Activated naive CD4-positive, alpha-beta T cell treated with anti-CD3 and anti-CD28 coated beads, Interleukin-2, amount 50 U/mL, for 16 hours (primary cell): ENCODE measurements around the gene PCK1.

ENCODE experiments used
- DNase-seq: peaks from one replicate; pipeline ENCODE4 v3.0.0-alpha.2; 2020

Gene PCK1

DNA sequence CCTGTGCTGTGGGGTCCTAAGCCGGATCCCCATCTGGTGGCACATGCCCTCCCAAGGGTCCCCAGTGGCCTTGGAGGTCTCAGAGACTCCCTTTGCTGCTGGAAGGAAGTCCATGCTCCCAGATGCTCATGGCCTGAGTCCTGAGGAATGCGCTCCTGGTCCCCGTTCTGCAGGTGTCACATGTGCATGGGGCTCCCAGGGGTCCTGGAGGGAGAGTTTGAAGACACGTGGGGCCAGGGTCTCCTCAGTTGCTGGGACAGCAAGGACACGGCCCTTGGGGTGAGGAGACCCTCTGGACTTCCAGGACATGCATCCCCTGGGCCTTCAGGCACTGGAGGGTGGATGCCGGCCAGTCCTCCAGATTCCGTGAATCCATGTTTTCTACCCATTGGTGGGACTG lies 47.6 kb downstream of the PCK1 start:
- no peak for DNase-seq

DNA sequence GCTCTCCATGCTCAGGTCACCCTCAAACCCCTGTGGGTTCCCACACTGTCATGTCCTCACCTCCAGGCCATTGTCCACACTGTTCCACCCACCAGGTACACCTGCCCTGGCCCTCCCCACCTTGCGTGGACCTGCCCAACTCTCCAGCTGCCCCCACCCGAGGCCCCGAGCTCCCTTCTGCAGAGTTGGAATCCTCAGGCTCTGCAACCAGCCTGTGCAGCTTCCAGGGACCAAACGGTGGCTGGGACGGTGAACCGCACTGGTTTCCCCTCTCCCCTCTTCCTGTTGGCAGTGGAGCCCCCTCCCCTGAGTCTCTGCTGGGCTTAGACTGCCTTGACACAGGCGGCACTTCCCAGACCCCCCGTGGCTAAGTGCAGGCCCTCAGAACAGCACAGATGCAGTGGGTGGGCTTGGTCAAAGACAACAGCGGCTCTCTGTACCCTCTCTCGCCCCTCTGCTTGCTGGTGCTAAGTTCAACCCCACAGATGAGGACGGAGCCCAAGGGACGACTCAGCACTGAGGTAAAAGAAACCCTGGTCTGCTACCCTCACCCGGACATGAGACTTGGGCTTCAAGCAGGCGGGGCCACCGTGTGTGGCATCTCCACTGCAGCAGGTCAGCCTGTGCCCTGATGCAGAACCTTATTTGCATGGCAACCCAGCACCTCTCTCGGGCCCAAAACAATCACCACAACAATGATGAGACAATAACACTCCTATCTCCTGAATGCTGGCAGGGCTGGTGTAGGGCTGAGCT lies 48.4 kb downstream of the PCK1 start:
- no peak for DNase-seq

DNA sequence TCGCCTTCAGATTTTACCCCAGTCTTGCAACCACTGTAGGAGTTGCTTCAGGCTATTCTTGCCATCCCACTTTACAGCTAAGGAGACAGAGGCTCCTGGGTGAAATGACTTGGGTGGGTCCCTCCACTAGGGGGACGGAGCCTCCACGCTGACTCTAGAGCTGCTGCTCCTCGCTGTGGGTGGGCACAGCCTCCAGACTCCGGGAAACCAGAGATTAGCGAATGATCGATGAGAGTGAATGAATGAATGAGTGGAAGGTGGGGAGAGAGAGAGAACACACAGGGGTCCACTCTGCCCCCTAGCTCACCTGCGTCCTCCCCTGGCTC lies 48.9 kb downstream of the PCK1 start:
- no peak for DNase-seq

DNA sequence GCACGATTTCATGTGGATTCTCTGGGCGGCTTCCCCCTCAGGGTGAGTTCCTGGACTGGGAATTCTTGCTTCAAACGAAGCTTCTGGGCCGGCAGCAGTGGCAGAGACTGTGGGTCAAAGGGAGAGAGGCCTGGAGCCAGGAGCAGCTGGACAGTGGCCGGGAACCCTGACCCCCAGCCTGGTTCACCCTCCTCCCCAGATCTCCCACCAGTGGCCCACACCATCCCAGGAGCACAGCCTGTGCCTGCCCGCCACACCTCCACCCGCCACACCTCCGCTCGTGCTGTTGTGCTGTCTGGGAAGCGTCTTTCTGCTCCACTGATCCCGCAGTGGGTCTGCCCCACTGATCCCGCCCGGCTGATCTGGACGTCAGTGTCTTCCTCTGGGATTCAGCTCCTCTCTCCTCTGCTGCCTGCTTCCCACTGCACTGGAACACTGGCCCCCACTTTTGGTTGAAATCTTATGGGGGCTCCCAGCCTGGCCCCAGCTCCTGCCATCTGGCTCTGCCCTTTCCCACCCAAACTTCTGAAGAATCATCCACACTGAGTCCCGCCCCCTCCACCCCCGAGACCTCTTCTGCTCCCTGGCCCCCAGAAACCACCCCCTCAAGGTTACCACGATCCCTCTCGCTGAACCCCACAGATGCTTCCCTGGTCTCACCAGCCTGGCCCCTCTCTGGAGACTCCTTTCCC lies 49.5 kb downstream of the PCK1 start:
- no peak for DNase-seq

DNA sequence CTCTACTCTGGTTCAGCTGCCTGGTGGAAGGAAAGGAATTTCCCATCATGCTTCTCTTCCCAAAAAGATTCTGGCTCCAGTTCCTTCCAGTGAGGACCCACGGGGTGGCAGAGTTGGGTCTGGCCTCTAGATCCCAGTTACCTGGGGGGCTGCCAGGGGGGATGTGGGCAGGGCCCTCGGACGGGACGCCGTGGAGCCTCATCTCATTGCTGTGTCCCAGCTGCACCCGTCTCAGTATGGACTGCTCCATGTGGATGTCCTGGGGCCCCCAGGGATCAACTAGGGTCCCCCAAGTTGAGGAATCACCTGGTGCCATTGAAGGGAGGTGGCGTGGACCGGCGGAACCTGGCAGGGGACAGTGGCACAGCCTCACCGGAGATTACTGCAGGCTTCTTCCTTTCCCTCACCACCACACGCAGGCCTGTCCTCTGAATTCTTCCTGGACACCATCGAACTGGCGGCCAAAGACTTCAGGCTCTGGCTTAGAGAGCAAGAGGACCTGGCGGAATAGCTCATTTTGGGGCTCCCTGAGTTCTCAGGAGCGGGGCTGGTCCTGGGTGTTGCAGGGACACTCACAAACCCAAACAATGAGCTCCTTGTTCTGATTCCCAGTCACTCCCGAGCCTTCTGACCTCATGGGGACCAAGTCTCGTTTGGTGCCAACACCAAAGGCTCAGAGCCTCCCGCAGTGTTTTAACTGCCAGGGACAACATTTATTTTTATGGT lies 50.8 kb downstream of the PCK1 start:
- DNase-seq = no peak

DNA sequence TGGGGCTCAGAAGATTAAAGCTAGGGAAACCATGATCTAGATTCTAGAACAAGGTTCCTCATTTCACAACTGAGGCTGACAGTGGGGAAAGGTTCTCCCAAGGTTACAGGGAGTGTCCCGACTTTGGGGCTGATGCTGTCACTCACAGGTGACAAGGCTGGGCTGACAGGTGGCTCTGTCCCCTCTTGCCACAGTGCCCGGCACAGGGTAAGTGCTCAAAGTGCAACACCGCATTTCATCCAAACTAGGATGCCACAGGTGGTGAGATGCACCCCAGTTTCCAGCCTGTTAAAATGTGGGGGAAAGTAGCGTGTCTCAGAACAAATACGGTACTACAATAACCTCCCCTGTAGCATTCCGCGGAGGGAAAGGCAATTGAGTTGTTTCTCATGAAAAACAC lies 51.5 kb downstream of the PCK1 start:
- DNase-seq = no peak

DNA sequence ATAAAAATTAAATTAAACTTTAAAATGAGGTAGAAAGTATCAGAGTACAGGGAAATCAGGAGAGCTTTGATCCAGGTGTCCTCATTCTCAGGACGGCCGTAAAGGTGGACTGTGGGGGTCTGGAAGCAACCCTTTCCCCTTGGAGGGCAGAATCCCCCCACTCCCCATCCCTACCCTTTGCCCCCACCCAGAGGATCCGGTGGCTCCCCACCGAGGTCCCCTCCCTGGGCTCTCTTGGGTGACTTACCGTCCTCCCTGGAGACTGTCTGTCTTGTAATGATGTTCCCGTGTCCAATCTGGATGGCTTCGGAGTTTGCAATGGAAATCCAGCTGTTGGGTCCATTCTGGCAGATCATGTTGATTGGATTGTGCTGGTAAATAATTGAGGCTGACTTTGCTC lies 52.0 kb downstream of the PCK1 start:
- no peak for DNase-seq

DNA sequence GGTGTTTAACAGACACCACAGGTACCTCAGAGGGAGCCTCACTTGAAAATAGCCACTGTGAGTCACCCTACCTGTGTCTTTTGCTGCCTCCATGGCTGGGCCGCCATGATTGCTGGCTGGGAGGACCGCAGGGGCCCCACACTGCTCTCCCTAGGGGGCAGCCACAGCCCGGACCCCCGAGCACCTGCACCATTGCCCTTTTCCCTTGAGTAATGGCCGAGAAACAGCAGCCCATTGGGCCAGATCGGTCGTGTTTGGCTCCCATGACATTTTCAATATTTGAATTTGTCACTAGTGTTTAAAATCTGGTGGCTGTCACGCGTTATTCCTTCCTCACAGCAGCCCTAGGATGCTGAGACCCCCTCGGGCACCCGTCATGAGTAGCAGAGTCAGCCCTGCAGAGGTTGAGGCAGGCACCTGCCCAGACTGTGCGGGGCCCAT lies 52.6 kb downstream of the PCK1 start:
- DNase-seq = no peak

DNA sequence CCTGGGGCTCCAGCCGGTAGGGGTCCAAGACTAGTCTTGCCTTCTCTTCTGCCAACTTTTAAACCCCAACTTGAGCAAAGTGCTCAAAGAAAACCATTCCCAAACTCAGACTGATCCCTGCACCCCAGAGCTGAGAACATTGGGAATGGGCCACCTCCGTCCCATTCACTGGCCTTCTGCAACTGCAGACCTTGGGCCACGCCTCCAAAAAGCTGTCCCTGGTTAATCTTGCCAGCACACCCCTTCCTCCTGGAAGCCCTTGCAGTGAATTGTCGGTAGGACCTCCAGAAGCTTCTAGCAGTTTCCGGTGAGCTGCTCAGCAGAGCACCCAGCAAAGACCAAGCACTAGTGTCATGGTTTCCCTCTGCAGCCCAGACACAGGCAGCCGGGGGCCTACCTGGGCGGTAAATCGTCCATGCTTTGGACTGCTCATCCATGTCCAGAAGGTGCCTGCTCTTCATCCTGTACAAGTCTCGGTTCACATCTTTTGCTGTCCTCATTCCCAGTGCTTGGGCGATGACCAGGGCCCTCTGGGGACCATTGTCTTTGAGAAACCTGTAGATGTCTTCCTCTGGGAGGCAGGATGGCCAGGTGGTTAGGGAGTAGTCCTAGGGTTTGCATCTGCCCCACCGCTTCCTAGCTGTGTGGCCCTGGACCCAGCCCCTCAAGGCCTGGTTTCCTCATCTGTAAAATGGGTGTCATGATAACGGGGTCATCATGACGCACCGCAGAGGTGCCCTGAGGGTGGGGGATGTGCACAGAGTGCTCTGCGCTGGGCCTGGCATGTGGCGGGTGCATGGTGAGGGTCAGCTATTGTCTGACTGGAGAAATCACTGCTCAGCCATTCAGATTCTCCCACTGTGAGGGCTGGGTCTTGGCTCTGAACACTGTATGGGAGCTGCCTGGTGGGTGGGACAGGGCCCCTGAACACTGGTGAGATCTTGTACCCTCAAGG lies 53.9 kb downstream of the PCK1 start:
- DNase-seq = no peak

DNA sequence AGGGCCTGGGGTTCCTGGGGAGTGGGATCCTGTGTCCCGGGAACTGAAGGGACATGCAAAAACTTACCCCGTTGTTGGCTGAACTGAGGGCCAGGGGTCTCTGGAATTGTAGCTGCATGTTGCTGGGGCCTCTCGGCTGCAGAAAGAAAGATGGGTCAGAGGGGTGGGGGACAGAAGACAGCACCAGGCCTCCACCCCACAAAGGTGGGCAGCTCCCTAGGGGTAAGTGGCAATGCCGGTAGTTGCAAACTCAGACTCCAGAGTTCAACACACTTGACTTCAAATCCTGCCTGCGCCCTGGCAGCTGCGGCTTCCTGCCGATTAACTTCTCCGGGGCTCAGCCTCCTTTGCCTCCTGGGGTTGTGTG lies 54.5 kb downstream of the PCK1 start:
- DNase-seq = no peak

DNA sequence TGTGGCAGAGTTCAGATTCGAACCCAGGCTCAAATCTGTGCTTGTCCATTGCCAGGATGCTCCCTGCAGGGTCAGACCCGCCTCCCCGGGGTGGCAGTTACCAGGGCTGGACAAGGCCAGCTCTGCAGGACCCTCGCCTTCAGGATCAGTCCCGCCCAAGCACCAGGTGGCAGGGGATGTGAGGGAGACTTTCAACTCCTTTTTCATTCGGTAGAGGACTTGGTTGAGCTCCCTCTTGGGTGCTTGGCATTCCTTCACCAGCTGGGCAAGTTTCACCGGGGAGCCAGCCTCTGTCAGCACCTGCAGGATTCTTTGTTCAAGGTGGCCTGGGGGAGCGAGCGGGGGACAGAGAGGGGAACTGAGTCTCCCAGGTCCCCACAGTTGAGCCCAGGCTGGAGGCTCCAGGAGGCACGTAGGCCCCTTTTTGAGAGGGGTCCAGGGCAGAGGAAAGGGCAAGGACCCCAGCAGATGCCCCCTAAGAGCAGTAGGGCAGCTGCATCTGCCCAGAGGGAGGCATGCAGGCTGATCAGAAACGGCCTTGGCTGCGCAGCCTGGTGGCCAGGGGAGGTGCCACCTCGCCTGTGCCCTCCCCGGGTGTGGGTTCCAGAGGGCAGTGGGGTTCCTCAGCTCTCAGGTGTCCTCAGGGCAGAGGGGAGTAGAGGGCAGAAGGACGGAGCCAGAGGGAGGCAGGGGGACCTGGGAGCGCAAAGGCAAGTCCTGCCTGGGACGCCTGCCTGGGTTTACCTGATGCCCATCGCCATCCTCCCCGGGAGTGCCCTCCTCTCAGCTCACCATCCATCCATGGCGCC lies 55.4 kb downstream of the PCK1 start:
- DNase-seq = no peak

DNA sequence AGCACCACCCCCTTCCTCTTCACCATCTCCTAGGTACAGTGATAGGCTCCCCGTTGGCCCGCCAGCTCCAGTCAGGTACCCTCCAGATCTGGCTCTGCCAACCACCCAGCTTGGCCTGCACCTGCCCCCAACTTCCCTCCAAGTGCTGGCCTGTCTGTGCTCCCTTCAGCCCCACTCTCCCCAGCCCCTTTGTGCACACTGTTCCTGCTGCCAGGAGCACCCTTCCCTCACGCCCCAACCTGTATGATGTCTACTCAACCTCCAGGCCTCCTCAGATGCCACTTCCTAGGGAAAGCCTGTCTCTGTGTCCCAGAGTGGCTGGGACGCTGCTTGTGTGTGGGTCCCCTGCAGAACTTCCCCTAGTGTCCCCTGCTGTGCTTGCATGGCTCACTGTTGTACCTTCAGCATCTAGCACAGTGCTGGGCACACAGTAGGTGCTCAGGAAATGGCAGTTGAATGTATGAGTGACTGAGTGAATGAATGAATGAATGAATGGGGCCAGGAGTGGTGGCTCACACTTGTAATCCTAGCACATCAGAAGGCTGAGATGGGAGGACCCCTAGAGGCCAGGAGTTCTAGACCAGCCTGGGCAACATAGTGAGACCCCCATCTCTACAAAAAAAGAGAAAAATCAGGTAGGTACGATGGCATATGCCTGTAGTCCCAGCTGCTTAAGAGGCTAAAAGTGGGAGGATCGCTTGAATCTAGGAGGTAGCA lies 56.3 kb downstream of the PCK1 start:
- DNase-seq = no peak
